ENCODE data around the gene ARHGAP25. TPM values are rescaled to one million over a fixed set of nuclear protein-coding genes. Genes with fewer than 3 reads are reported as not detected.

Gene ARHGAP25
- total and polyA plus RNA-seq, 2 experiments from 2014 or later: 1.9 to 2.0 TPM

DNA sequence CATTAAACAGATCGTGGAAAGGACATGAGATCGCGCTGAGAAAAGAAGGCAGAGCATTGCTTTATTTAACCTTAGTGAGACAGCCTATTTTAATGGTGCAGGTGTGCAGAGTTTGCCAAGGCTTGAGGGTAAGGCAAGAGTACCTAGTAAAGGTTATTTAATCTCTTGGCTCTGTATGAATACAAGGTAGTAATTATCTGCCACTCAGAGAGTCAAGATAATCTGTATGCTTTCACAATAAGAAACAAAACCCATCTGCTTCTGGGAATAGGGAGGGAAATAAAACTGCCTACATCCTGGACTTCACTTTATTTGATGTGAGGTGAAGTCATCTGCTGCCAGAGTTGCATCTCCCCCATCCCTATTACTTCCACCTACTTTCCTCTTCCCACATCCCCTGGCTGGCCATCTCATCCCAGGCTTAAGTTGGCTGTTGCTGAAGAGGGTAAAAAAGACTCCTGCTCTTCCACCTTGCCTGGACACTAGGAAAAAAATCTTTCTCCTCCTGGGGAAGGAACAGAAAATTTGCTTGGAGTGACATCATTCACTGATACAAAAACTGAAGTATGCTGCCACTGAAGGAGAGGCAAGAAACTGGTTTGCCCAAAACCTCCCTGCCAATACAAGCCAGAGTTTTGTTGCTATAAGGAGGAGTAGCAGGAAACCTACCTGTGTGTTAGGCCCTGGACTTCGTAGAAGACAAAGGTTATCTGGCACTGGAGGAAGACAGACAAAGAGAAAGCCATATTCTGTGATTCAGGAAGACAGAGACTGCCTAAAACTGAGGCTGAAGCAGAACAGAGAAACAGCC, 35.8 kb upstream of the ARHGAP25 start:
- H3K4me3 ChIP-seq: no peak overlapping the region
- Mint-ChIP-seq H3K36me3 (ENCODE audit: low read depth) (peaks cover 43% of the 10 kb centered on the region), H3K4me1 (peaks cover 21% of the 10 kb centered on the region), H3K9me3 (peaks cover 40% of the 10 kb centered on the region), H3K27me3 (ENCODE audit: insufficient read depth, low read depth, poor library complexity) (peaks cover 4% of the 10 kb centered on the region), H3K4me3 (no peak overlapping the region), H3K27ac (no peak overlapping the region)
- TF ChIP-seq STAT1 (IDR thresholded peaks at IDR 0.05; ENCODE audit: unreplicated experiment): no peak
- TF ChIP-seq, protein P1, sequence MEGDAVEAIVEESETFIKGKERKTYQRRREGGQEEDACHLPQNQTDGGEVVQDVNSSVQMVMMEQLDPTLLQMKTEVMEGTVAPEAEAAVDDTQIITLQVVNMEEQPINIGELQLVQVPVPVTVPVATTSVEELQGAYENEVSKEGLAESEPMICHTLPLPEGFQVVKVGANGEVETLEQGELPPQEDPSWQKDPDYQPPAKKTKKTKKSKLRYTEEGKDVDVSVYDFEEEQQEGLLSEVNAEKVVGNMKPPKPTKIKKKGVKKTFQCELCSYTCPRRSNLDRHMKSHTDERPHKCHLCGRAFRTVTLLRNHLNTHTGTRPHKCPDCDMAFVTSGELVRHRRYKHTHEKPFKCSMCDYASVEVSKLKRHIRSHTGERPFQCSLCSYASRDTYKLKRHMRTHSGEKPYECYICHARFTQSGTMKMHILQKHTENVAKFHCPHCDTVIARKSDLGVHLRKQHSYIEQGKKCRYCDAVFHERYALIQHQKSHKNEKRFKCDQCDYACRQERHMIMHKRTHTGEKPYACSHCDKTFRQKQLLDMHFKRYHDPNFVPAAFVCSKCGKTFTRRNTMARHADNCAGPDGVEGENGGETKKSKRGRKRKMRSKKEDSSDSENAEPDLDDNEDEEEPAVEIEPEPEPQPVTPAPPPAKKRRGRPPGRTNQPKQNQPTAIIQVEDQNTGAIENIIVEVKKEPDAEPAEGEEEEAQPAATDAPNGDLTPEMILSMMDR (conservative IDR thresholded peaks at IDR 0.05; ENCODE audit: low read depth in 2 of 2): no peak
- TF ChIP-seq, protein P2, sequence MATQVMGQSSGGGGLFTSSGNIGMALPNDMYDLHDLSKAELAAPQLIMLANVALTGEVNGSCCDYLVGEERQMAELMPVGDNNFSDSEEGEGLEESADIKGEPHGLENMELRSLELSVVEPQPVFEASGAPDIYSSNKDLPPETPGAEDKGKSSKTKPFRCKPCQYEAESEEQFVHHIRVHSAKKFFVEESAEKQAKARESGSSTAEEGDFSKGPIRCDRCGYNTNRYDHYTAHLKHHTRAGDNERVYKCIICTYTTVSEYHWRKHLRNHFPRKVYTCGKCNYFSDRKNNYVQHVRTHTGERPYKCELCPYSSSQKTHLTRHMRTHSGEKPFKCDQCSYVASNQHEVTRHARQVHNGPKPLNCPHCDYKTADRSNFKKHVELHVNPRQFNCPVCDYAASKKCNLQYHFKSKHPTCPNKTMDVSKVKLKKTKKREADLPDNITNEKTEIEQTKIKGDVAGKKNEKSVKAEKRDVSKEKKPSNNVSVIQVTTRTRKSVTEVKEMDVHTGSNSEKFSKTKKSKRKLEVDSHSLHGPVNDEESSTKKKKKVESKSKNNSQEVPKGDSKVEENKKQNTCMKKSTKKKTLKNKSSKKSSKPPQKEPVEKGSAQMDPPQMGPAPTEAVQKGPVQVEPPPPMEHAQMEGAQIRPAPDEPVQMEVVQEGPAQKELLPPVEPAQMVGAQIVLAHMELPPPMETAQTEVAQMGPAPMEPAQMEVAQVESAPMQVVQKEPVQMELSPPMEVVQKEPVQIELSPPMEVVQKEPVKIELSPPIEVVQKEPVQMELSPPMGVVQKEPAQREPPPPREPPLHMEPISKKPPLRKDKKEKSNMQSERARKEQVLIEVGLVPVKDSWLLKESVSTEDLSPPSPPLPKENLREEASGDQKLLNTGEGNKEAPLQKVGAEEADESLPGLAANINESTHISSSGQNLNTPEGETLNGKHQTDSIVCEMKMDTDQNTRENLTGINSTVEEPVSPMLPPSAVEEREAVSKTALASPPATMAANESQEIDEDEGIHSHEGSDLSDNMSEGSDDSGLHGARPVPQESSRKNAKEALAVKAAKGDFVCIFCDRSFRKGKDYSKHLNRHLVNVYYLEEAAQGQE (IDR thresholded peaks at IDR 0.05; ENCODE audit: unreplicated experiment): no peak
- TF ChIP-seq EZH2phosphoT487 (IDR thresholded peaks at IDR 0.05; ENCODE audit: unreplicated experiment): no peak
- TF ChIP-seq, protein P3, sequence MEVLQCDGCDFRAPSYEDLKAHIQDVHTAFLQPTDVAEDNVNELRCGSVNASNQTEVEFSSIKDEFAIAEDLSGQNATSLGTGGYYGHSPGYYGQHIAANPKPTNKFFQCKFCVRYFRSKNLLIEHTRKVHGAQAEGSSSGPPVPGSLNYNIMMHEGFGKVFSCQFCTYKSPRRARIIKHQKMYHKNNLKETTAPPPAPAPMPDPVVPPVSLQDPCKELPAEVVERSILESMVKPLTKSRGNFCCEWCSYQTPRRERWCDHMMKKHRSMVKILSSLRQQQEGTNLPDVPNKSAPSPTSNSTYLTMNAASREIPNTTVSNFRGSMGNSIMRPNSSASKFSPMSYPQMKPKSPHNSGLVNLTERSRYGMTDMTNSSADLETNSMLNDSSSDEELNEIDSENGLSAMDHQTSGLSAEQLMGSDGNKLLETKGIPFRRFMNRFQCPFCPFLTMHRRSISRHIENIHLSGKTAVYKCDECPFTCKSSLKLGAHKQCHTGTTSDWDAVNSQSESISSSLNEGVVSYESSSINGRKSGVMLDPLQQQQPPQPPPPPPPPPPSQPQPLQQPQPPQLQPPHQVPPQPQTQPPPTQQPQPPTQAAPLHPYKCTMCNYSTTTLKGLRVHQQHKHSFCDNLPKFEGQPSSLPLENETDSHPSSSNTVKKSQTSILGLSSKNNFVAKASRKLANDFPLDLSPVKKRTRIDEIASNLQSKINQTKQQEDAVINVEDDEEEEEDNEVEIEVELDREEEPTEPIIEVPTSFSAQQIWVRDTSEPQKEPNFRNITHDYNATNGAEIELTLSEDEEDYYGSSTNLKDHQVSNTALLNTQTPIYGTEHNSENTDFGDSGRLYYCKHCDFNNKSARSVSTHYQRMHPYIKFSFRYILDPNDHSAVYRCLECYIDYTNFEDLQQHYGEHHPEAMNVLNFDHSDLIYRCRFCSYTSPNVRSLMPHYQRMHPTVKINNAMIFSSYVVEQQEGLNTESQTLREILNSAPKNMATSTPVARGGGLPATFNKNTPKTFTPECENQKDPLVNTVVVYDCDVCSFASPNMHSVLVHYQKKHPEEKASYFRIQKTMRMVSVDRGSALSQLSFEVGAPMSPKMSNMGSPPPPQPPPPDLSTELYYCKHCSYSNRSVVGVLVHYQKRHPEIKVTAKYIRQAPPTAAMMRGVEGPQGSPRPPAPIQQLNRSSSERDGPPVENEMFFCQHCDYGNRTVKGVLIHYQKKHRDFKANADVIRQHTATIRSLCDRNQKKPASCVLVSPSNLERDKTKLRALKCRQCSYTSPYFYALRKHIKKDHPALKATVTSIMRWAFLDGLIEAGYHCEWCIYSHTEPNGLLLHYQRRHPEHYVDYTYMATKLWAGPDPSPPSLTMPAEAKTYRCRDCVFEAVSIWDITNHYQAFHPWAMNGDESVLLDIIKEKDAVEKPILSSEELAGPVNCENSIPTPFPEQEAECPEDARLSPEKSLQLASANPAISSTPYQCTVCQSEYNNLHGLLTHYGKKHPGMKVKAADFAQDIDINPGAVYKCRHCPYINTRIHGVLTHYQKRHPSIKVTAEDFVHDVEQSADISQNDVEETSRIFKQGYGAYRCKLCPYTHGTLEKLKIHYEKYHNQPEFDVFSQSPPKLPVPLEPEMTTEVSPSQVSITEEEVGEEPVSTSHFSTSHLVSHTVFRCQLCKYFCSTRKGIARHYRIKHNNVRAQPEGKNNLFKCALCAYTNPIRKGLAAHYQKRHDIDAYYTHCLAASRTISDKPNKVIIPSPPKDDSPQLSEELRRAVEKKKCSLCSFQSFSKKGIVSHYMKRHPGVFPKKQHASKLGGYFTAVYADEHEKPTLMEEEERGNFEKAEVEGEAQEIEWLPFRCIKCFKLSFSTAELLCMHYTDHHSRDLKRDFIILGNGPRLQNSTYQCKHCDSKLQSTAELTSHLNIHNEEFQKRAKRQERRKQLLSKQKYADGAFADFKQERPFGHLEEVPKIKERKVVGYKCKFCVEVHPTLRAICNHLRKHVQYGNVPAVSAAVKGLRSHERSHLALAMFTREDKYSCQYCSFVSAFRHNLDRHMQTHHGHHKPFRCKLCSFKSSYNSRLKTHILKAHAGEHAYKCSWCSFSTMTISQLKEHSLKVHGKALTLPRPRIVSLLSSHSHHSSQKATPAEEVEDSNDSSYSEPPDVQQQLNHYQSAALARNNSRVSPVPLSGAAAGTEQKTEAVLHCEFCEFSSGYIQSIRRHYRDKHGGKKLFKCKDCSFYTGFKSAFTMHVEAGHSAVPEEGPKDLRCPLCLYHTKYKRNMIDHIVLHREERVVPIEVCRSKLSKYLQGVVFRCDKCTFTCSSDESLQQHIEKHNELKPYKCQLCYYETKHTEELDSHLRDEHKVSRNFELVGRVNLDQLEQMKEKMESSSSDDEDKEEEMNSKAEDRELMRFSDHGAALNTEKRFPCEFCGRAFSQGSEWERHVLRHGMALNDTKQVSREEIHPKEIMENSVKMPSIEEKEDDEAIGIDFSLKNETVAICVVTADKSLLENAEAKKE (CRISPR knock-in tag; IDR thresholded peaks at IDR 0.05): no peak
- no peak for TF ChIP-seq ZNF114 (CRISPR knock-in tag; IDR thresholded peaks at IDR 0.05)
- no peak for TF ChIP-seq NANOG (IDR thresholded peaks at IDR 0.05; ENCODE audit: borderline replicate concordance)
- TF ChIP-seq POLR2AphosphoS5 (IDR thresholded peaks at IDR 0.05; ENCODE audit: low read depth): no peak
- no peak for TF ChIP-seq EZH2 (IDR thresholded peaks at IDR 0.05; ENCODE audit: low read depth, unreplicated experiment)
- no peak for TF ChIP-seq JUNB (IDR thresholded peaks at IDR 0.05; ENCODE audit: unreplicated experiment)
- no peak for TF ChIP-seq CREB1 (CRISPR knock-in tag; IDR thresholded peaks at IDR 0.05; ENCODE audit: low read depth)
- no peak for TF ChIP-seq ZNF331 (CRISPR knock-in tag; IDR thresholded peaks at IDR 0.05; ENCODE audit: low read depth)
- TF ChIP-seq, protein P4, sequence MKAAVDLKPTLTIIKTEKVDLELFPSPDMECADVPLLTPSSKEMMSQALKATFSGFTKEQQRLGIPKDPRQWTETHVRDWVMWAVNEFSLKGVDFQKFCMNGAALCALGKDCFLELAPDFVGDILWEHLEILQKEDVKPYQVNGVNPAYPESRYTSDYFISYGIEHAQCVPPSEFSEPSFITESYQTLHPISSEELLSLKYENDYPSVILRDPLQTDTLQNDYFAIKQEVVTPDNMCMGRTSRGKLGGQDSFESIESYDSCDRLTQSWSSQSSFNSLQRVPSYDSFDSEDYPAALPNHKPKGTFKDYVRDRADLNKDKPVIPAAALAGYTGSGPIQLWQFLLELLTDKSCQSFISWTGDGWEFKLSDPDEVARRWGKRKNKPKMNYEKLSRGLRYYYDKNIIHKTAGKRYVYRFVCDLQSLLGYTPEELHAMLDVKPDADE (IDR thresholded peaks at IDR 0.05): no peak
- H3K4me1 ChIP-seq (ENCODE audit: insufficient read depth): peaks cover 34% of the 10 kb centered on the region
- no peaks in the 10 kb centered on the region for H3K27me3 ChIP-seq (ENCODE audit: insufficient read depth)
- no peaks in the 10 kb centered on the region for H3K79me2 ChIP-seq (replicated peaks; ENCODE audit: insufficient read depth)
- ATAC-seq (no peak), DNase-seq (ENCODE audit: low spot score) (no peak)
- H3F3A ChIP-seq (replicated peaks; ENCODE audit: low read depth): no peaks in the 10 kb centered on the region
- peaks cover 4% of the 10 kb centered on the region for H3K9me2 ChIP-seq (ENCODE audit: insufficient read depth)
- H4K20me1 ChIP-seq (replicated peaks; ENCODE audit: insufficient read depth): no peaks in the 10 kb centered on the region
- no peak overlapping the region for H3K27ac ChIP-seq (ENCODE audit: low read depth)
- no peak overlapping the region for H2AFZ ChIP-seq
- H3K36me3 ChIP-seq (ENCODE audit: insufficient read depth): 0 out of 2 replicates have a peak, but pooled peaks cover 11% of the 10 kb centered on the region
- H3K4me2 ChIP-seq: no peak overlapping the region
